Measurements from ENCODE around the gene TNFRSF21.
"Not testable (repeated sequence)": the region's sequence is repeated elsewhere in the genome, so short reads cannot be mapped to it uniquely, and the experiment has no call there.

Gene TNFRSF21

GRCh38 chr6:47278545-47278944 is 31.2 kb downstream of the TNFRSF21 start:
- no peak for DNase-seq

DNA sequence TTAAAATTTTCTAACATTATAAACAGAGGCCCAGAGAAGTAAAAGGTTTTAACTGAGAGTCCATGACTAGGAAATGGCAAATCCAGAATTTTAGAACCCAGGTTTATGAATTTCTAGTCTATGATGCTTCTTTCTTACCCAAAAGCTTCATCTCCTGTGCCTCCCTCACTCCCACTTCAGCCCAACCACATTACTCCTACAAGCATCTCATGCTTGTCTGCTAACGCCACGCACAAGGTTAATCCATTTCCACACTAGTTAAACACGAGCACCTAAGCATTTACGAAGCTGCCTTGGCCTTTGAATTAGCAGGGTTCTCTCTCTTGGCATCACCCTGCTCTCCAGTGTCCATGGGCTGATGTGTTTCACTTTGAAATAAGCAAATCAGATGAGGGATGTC is 32.0 kb downstream of the TNFRSF21 start:
- DNase-seq, result no peak

DNA sequence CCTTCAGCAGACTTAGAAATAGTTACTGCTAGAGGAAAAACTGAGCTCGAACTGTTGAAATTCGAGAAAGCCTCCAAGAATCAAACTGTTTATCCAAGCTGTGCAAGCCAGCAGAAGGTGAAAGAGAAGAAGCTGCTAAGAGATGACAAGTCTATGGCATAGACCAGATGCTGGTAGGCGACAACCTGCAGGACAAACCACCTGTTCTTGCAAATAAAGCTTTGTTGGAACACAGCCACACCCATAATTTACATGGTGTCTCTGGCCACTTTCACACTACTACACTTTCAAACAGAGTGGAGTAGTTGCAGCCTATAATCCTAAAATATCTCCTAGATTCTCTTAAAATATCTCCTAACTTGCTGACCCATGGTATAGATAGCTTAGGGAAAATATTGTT is 33.3 kb downstream of the TNFRSF21 start:
- DNase-seq, result no peak

GRCh38 chr6:47275640-47276039 is 34.1 kb downstream of the TNFRSF21 start:
- no peak for DNase-seq

DNA sequence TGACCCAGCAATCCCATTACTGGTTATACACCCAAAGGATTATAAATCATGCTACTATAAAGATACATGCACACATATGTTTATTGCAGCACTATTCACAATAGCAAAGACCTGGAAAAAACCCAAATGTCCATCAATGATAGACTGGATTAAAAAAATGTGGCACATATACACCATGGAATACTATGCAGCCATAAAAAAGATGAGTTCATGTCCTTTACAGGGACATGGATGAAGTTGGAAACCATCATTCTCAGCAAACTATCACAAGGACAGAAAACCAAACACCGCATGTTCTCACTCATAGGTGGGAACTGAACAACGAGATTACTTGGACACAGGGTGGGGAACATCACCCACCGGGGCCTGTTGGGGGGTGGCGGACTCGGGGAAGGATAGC is 34.6 kb downstream of the TNFRSF21 start:
- DNase-seq, result not testable (repeated sequence)

DNA sequence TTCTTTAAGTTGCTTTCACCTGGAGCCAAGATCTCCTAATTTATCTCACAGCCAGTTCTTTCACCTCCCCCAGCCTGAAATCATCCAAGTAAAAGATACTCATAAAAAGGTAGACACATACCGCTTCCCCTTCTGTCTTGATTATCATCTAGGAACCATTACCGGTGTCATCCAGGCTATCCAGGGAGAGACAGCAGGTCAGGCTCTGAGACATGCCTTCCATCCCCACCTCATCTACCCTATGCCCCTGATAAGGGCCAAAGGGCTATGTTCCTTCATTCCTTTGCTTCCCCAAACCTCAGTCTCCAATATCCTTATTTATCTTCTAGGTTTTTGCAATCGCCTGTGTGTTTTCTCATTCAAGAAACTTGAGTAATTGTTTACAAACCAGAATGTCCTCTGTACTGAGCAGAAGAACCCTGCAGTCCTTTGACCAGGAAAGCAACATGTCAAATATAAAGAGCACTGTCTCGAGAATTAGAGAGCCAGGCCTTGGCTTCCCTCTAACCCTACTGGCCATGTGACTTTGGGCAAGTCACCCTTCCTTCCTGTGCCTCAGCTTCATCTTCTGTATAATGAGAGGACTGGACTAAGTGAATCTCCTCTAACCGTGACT is 41.0 kb downstream of the TNFRSF21 start:
- DNase-seq, result no peak

GRCh38 chr6:47267301-47267700 is 42.4 kb downstream of the TNFRSF21 start:
- no peak for DNase-seq

GRCh38 chr6:47265971-47266370 is 43.7 kb downstream of the TNFRSF21 start:
- no peak for DNase-seq

- no peak for DNase-seq
Measured at GRCh38 chr6:47264775-47265184, 44.9 kb downstream of the TNFRSF21 start.

DNA sequence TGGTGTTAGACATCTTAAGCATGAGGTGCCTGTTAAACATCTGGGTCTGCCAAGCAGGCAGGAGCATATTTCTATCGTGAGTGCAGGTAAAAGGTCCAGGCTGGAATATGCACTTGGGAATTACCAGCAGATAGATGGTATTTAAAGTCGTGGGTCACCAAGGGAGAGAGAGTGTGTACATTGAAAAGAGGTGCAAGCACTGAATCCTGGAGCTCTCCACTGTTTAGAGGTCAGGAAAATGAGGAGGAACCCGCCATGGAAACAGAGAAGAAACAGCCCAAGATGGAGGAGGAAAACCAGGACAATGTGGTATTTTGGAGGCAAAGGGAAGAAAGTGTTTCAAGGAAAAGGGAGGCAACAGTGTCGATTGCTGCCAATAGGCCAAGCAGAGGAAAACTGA is 46.4 kb downstream of the TNFRSF21 start:
- DNase-seq, result no peak

- DNase-seq, result no peak
Measured at GRCh38 chr6:47262231-47262630, 47.5 kb downstream of the TNFRSF21 start.

- no peak for DNase-seq
Measured at GRCh38 chr6:47261191-47261590, 48.5 kb downstream of the TNFRSF21 start.

GRCh38 chr6:47260021-47260420 is 49.7 kb downstream of the TNFRSF21 start:
- no peak for DNase-seq

DNA sequence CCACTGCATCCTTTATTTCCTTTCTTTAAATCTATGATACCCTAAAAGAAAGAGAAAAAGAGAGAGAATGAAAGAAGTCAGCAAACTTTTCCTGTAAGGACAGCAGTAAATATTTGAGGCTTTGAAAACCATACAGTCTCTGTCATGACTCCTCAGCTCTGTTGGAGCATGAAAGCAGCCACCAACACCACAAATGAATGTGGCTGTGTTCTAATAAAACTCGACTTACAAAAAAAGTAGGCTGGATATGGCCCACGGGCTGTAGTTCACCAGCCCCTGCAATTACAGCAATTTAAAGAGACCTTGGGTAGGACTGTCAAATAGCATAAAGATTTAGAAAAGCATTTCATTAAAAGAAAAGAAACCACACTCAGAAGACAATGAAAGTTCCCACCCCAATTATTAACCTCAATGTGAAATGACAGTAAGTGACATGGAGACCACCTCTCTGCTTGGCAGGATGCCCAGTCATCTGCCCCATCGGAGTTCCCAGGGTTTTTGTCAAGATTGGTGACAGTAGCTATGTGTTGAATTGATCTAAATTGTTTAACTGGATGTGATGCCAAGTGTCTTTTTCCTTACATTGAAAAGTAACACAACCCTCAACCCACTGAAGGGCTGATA is 50.9 kb downstream of the TNFRSF21 start:
- DNase-seq, result no peak

DNA sequence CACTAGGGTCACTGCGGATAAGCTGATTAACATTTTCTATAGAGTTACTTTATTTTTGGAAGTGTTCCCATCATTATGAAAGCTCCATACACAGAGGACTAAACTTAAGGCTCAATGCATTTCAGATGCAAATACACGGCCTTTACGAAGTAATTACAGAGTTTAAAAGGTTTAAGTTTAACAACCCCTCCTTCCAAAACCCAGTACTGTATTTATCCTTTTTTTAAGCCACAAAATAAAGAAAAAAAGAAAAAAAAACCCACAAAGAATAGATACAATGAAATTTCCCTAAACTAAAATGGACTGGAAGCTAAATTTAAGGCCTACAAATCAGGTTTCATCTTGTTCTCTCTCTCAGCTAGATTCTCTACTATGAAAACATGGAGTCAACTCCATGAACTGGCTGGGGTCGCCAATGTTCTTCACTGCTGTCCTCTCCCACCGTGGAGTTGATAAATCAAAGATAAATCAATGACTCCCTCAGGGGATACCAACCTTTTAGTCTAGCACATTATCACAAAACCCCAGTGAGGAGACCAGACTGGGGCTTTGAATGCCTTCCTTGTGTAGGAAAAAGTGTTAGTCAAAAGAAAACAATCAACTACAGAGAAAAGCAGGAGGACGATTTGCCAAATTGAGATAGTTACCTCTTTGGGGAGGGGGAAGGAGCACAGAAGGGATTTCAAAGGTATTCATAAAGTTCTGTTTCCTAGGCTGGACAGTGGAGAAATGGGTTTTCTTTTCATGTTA is 52.5 kb downstream of the TNFRSF21 start:
- no peak for DNase-seq

- DNase-seq, result no peak
Measured at GRCh38 chr6:47256361-47256760, 53.3 kb downstream of the TNFRSF21 start.

DNA sequence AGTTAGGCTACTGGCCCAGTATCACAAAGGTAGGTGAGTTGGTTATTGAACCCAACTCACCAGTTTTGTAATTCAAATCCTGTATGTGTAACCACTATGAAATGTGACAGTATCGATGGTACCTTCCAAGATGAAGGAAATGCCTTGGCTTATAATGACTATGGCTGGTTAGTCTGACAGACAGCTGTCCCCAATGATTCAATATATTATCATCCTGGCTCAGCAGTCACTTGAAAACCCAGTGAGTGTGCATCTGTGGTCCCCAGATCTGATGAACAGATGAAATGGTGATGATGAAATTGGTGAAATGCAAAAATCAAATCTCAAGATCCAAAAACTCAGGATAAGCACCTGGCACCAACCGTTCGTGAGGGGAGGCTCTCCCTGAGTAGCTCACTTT is 54.8 kb downstream of the TNFRSF21 start:
- DNase-seq, result no peak

GRCh38 chr6:47254051-47254450 is 55.7 kb downstream of the TNFRSF21 start:
- no peak for DNase-seq

DNA sequence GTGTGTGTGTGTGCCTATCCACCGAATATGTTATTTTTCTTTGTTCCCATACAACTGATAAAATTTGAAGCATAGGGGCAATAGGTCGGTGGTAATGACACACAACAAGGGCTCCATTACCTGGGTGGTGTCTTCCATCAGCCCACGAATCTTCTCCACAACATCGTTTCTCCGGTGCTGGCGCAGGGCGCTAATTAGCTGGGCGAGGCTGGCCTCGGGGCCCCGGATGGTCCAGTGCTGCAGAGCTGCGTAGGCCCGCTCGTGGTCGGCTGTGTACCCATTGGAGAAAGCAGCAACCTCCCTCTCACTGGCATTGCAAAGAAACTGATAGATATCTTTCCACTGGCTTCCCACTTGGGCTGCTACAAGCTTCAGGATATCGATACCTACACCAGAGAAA is 56.6 kb downstream of the TNFRSF21 start:
- DNase-seq, result no peak

DNA sequence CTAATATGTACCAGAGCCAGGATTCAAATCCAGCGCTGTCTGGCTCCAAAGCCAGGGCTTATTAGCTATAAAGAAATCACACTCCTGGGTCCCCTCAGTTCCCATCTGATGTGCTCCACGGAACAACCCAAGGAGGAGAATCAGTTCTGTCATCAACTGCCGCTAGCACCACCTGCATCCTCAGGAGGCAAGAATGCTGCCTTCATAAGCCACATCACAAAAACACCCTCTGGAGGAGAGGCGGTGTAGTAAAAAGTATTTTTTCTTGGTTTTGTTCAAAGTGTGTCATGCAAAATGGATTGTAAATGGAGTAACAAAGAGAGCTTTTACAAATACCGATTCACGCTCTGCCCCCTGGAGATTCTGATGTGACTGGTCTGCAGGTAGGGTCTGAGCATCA is 57.1 kb downstream of the TNFRSF21 start:
- DNase-seq, result no peak

DNA sequence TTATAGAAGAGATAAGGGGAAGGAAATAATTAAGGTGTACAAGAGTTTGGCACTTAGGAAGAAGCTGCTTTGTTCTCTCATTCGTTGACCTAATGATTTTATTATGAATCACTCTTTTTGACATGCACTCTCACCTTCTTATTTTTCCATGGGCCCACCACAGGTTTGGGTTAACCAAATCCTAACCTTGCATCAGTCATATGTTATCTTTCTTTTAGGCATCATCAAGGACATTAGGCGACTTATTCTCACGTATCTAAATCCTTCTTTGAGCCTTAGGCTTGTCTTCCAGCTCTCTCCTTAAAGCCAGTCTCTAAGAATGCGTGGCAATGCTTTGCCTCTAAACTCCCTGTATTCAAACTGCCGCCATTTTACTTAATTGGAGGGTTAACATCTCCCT is 58.3 kb downstream of the TNFRSF21 start:
- no peak for DNase-seq

- DNase-seq, result no peak
Measured at GRCh38 chr6:47250302-47250701, 59.4 kb downstream of the TNFRSF21 start.

DNA sequence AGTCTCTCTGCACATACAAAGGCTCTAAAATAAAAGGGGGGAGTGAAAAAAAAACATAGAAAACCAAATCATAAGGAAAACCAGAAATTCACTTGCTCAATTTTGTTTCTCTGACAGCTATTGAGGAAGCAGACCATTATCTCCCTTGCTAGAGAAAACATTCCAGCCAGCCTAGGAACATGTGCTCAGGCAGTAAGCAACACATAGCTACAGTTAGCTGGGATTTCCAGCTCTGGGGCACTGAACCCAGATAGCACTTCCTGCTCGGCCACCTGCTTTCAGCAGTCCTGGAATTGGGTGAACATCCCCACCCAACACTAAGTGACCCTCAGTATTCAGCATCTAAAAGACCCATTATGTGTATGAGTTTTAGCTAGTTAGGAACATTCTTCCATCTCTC is 61.3 kb downstream of the TNFRSF21 start:
- DNase-seq, result no peak

- no peak for DNase-seq
Measured at GRCh38 chr6:47247227-47247797, 62.4 kb downstream of the TNFRSF21 start.

Measured in SIG-M5 (cell line).